Tibial nerve (tissue), 4 donors: ENCODE results near the gene RYK. TPM values are rescaled to one million over a fixed set of nuclear protein-coding genes. Genes with fewer than 3 reads are reported as not detected.

Experiments
- DNase-seq, 2 donors: peaks; one replicate each; pipeline ENCODE4 v3.0.0-alpha.2; 2019; ENCODE audit warnings: low spot score in 2 of 2
- H3K27ac ChIP-seq, 4 donors: fragments of 200-600 bp; sonication (generic) in 3 of 4; one replicate each; pipeline ENCODE4 v1.5.1; 2017 to 2019; ENCODE audit warnings: mild to moderate bottlenecking in 1 of 4
- H3K27me3 ChIP-seq, 2 donors: fragments of 200-600 bp; sonication (generic) in 1 of 2; one replicate each; pipeline versions ENCODE4 v1.5.1 to v1.6.0; 2017 to 2019
- H3K36me3 ChIP-seq, 3 donors: fragments of 200-600 bp; sonication (generic); one replicate each; pipeline ENCODE4 v1.5.1; 2018 to 2019
- H3K4me1 ChIP-seq, 4 donors: fragments of 200-600 bp; sonication (generic) in 3 of 4; one replicate each; pipeline ENCODE4 v1.5.1; 2017 to 2019
- H3K4me3 ChIP-seq, 4 donors: fragments of 200-600 bp; sonication (generic) in 3 of 4; one replicate each; pipeline ENCODE4 v1.5.1; 2017 to 2019; ENCODE audit warnings: mild to moderate bottlenecking in 1 of 4, moderate library complexity in 1 of 4
- H3K9me3 ChIP-seq, 4 donors: fragments of 200-600 bp; sonication (generic) in 3 of 4; one replicate each; pipeline ENCODE4 v1.5.1; 2017 to 2019
- EP300 ChIP-seq, 2 donors: sonication (generic); formaldehyde crosslinking; IDR thresholded peaks; one replicate each; pipeline ENCODE4 v1.6.1; 2017; ENCODE audit warnings: antibody characterized with exemption in 2 of 2, mild to moderate bottlenecking in 1 of 2
- POLR2A ChIP-seq, 2 donors: fragments of 450-650 bp; IDR thresholded peaks; one replicate each; pipeline ENCODE4 v1.6.1; 2017; ENCODE audit warnings: antibody characterized with exemption in 2 of 2, mild to moderate bottlenecking in 2 of 2, moderate library complexity in 2 of 2
- WGBS, 2 donors: methylation state at CpG; one replicate each; pipeline ENCODE4 v1.1.5; 2018; 5-methylcytosine and 5-hydroxymethylcytosine counted together
- total RNA-seq, 4 donors: library from RNA; depleted of rRNA; stranded (reverse); fragments of >200 nt; gene quantifications; one replicate each; pipeline ENCODE4 v1.1.0, GENCODE V29; 2016
- TF ChIP-seq, protein P1 (sequence below), 5 experiments: fragments of 200-600 bp in 3 of 5; fragments of 450-650 bp in 2 of 5; sonication (generic) in 3 of 5; IDR thresholded peaks; one replicate each; pipeline ENCODE4 v1.5.1; 2016 to 2019; ENCODE audit warnings: antibody characterized with exemption in 5 of 5, mild to moderate bottlenecking in 3 of 5, moderate library complexity in 2 of 5

RYK gene
- total RNA-seq, 4 donors from 2014 or later, result 33.9 to 69.9 (median 57.8) TPM

GRCh38 chr3:134253475-134254226 lies 3.0 kb upstream of the RYK start:
- H3K27ac ChIP-seq, result no peak overlapping the region
- WGBS, 2 donors, result 90 to 94% methylated on average over 1 of the region's 1 CpG

GRCh38 chr3:134252766-134253165 lies 2.1 kb upstream of the RYK start:
- Histone ChIP-seq H3K27ac (no peak overlapping the region), H3K27me3 (no peaks in the 10 kb centered on the region), H3K36me3 (no peaks in the 10 kb centered on the region), H3K9me3 (no peaks in the 10 kb centered on the region), H3K4me3 (no peak overlapping the region), H3K4me1 (peaks cover 0 to 36% (median 6%) of the 10 kb centered on the region in 4 donors)
- TF ChIP-seq, protein P1, sequence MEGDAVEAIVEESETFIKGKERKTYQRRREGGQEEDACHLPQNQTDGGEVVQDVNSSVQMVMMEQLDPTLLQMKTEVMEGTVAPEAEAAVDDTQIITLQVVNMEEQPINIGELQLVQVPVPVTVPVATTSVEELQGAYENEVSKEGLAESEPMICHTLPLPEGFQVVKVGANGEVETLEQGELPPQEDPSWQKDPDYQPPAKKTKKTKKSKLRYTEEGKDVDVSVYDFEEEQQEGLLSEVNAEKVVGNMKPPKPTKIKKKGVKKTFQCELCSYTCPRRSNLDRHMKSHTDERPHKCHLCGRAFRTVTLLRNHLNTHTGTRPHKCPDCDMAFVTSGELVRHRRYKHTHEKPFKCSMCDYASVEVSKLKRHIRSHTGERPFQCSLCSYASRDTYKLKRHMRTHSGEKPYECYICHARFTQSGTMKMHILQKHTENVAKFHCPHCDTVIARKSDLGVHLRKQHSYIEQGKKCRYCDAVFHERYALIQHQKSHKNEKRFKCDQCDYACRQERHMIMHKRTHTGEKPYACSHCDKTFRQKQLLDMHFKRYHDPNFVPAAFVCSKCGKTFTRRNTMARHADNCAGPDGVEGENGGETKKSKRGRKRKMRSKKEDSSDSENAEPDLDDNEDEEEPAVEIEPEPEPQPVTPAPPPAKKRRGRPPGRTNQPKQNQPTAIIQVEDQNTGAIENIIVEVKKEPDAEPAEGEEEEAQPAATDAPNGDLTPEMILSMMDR (IDR thresholded peaks at IDR 0.05), result no peak
- TF ChIP-seq EP300 (IDR thresholded peaks at IDR 0.05), result no peak
- no peak for TF ChIP-seq POLR2A (IDR thresholded peaks at IDR 0.05)
- 83 to 86% methylated on average over 7 of the region's 7 CpGs for WGBS, 2 donors
- no peak for DNase-seq

More at GRCh38 chr3:134253475-134254226, 3.0 kb upstream of the RYK start:
- Histone ChIP-seq H3K9me3 (no peaks in the 10 kb centered on the region), H3K4me1 (peaks cover 0 to 27% (median 5%) of the 10 kb centered on the region in 4 donors), H3K4me3 (no peak overlapping the region), H3K27me3 (no peaks in the 10 kb centered on the region), H3K36me3 (no peaks in the 10 kb centered on the region)
- no peak for TF ChIP-seq POLR2A (IDR thresholded peaks at IDR 0.05)
- TF ChIP-seq, protein P1 (IDR thresholded peaks at IDR 0.05), result no peak
- no peak for TF ChIP-seq EP300 (IDR thresholded peaks at IDR 0.05)
- no peak for DNase-seq

DNA sequence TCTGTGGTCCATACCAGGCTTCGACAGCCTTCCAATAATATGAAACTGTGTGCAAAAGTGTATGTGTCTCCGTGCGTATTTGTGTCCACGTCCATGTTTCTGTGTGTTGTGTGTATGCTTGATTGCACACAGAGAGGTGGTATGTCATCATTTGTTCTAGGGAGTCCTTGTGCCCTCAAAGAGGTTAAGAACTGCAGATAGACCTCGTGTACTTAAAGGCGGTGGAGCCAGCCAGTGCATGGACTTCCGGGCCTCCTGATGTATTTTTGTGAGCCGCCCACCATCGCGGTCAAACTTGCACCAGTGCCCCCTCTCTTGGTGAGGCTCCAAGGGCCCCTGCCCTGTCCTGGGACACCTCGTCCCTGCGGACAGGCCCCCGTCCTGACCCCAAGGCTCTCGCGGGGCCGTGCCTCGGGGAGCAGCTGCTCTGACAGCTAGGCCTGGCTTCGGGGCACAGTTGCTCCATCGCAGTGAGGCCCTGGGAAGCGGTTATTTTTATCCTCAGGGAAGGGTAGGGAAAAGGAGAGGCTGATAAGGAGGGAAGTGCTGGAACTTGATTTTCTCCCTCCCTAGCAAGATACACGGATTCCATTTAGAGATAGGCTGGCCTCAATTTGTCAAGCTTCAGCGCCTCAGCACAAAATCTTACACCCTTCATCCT lies 1.2 kb upstream of the RYK start:
- Histone ChIP-seq H3K27me3 (no peaks in the 10 kb centered on the region), H3K4me3 (peak overlapping the region in 1 of 4 donors; percentile 69), H3K4me1 (peaks cover 0 to 40% (median 6%) of the 10 kb centered on the region in 4 donors), H3K9me3 (no peaks in the 10 kb centered on the region), H3K27ac (peak overlapping the region in 2 of 4 donors; percentile 11 to 36), H3K36me3 (no peaks in the 10 kb centered on the region)
- 68 to 70% methylated on average over 22 of the region's 22 CpGs for WGBS, 2 donors
- DNase-seq, result no peak
- TF ChIP-seq, protein P1 (IDR thresholded peaks at IDR 0.05), result no peak
- TF ChIP-seq POLR2A (IDR thresholded peaks at IDR 0.05) (no peak), EP300 (IDR thresholded peaks at IDR 0.05) (no peak)

DNA sequence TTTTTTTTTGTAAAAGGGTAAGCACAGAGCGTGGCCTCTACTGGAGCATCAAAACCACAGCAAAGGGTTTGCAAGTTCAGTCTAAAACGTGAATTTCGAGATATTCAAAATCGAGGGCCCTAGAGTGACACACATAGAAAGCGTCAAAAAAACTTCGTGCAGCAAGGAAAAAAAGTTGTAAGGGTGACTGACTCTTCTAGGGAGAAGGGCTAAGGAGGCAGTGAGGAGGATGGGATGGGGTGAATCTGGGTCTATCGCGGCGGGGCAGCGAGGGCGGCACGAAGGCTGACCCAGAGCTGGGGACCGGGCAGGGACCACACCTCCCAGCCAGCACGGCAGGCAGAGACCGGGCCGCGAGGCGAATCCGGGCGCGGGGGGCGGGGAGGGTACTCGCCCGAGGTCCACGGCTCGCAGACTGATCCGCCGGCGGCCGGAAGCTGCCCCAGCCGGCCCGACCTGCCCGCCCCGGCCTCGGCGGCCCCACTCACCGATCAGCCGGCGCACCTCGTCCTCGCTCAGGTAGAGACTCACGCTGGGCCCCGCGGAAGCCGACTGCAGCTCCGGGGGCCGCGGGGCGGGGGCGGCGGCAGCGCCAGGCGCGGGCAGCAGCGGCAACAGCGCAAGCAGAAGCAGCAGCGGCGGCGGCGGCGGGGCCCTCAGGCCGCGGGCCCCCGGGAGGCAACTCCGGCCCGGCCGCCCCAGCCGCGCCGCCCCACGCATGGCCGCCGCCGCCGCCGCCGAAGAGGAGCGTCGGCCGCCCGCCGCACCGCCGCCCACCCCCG lies 533 bp downstream of the RYK start:
- Histone ChIP-seq H3K27me3 (no peaks in the 10 kb centered on the region), H3K36me3 (peaks cover 0 to 4% (median 0%) of the 10 kb centered on the region in 3 donors), H3K4me1 (peaks cover 0 to 50% (median 6%) of the 10 kb centered on the region in 4 donors), H3K9me3 (no peaks in the 10 kb centered on the region), H3K27ac (peak overlapping the region; percentile 89 to 95 (median 91)), H3K4me3 (peak overlapping the region; percentile 57 to 87 (median 74))
- peak; percentile 13 to 24 for DNase-seq
- WGBS, 2 donors, result 0 to 1% methylated on average over 14 to 62 of the region's 85 CpGs
- TF ChIP-seq POLR2A (IDR thresholded peaks at IDR 0.05), result no peak
- peak in 1 of 2 donors; percentile 16 for TF ChIP-seq EP300 (IDR thresholded peaks at IDR 0.05)

- 2 to 5% methylated on average over 4 of the region's 4 CpGs for WGBS, 2 donors
- Histone ChIP-seq H3K4me1 (peaks cover 0 to 53% (median 6%) of the 10 kb centered on the region in 4 donors), H3K36me3 (peaks cover 0 to 4% (median 0%) of the 10 kb centered on the region in 3 donors), H3K27ac (peak overlapping the region in 3 of 4 donors; percentile 86 to 95 (median 92)), H3K4me3 (peak overlapping the region in 3 of 4 donors; percentile 57 to 75 (median 72)), H3K27me3 (no peaks in the 10 kb centered on the region), H3K9me3 (no peaks in the 10 kb centered on the region)
- TF ChIP-seq, protein P1 (IDR thresholded peaks at IDR 0.05), result no peak
- TF ChIP-seq POLR2A (IDR thresholded peaks at IDR 0.05) (no peak), EP300 (IDR thresholded peaks at IDR 0.05) (no peak)
- no peak for DNase-seq
These were observed 1.3 kb downstream of the RYK start for GRCh38 chr3:134249296-134249841.
